CD14-positive monocyte (primary cell): ENCODE data around the gene PDE6C. TPM values are rescaled to one million over a fixed set of nuclear protein-coding genes. Genes with fewer than 3 reads are reported as not detected.

Experiments used
- DNase-seq, 3 donors: peaks; one replicate each; pipeline ENCODE4 v3.0.0-alpha.2; 2011 to 2022
- H2AFZ ChIP-seq: 2 replicates; pipeline ENCODE4 v1.6.0; 2012; ENCODE audit warnings: mild to moderate bottlenecking, low read depth, low read length, inconsistent platforms; ENCODE audit not compliant: insufficient read depth, poor library complexity, severe bottlenecking
- H3K27ac ChIP-seq, 2 donors: 1 replicate in 1 of 2; 2 replicates in 1 of 2; pipeline ENCODE4 v1.5.1; 2012 to 2013; ENCODE audit warnings: low read length in 2 of 2, control low read depth in 1 of 2, inconsistent platforms in 1 of 2, low read depth in 1 of 2, mild to moderate bottlenecking in 1 of 2
- H3K27me3 ChIP-seq, 2 donors: one replicate each; pipeline versions ENCODE4 v1.6.0 to v1.6.1; 2011 to 2013; ENCODE audit warnings: low read length in 2 of 2; ENCODE audit not compliant: control insufficient read depth in 2 of 2, insufficient read depth in 2 of 2
- H3K36me3 ChIP-seq, 2 donors: replicated peaks in 1 of 2; 1 replicate in 1 of 2; 2 replicates in 1 of 2; pipeline versions ENCODE4 v1.5.1 to v1.6.1; 2012 to 2013; ENCODE audit warnings: low read length in 2 of 2, control low read depth in 1 of 2, inconsistent platforms in 1 of 2, mild to moderate bottlenecking in 1 of 2; ENCODE audit not compliant: insufficient read depth in 2 of 2, control insufficient read depth in 1 of 2
- H3K4me1 ChIP-seq, 2 donors: 1 replicate in 1 of 2; 2 replicates in 1 of 2; pipeline versions ENCODE4 v1.5.1 to v1.6.1; 2012 to 2013; ENCODE audit warnings: low read length in 2 of 2, control low read depth in 1 of 2, inconsistent platforms in 1 of 2, mild to moderate bottlenecking in 1 of 2, moderate library complexity in 1 of 2; ENCODE audit not compliant: insufficient read depth in 2 of 2, control insufficient read depth in 1 of 2
- H3K4me2 ChIP-seq: replicated peaks from 2 replicates; pipeline ENCODE3; 2012; ENCODE audit warnings: low read length, moderate library complexity, mild to moderate bottlenecking; ENCODE audit not compliant: poor library complexity, severe bottlenecking; ENCODE audit errors: extremely low read depth
- H3K4me3 ChIP-seq, 3 experiments: fragments of 200-600 bp in 1 of 3; sonication (generic) in 1 of 3; replicated peaks in 1 of 3; 1 replicate in 2 of 3; 2 replicates in 1 of 3; pipeline ENCODE4 v1.5.1; 2011 to 2013; ENCODE audit warnings: low read length in 3 of 3, mild to moderate bottlenecking in 3 of 3, control low read depth in 2 of 3, low read depth in 2 of 3, inconsistent platforms in 1 of 3, moderate library complexity in 1 of 3
- H3K79me2 ChIP-seq: 2 replicates; pipeline ENCODE4 v1.6.0; 2012; ENCODE audit warnings: mild to moderate bottlenecking, control low read depth, inconsistent platforms, low read length, moderate library complexity; ENCODE audit not compliant: insufficient read depth
- H3K9ac ChIP-seq: 2 replicates; pipeline ENCODE4 v1.6.0; 2017; ENCODE audit warnings: low read length, mild to moderate bottlenecking; ENCODE audit not compliant: insufficient read depth, poor library complexity, severe bottlenecking
- H3K9me3 ChIP-seq, 2 donors: replicated peaks in 1 of 2; 1 replicate in 1 of 2; 2 replicates in 1 of 2; pipeline versions ENCODE4 v1.5.1 to v1.6.1; 2012 to 2013; ENCODE audit warnings: low read length in 2 of 2, control low read depth in 1 of 2; ENCODE audit not compliant: control insufficient read depth in 1 of 2, insufficient read depth in 1 of 2
- H4K20me1 ChIP-seq: 2 replicates; pipeline ENCODE4 v1.6.0; 2012; ENCODE audit warnings: mild to moderate bottlenecking, low read length, control low read depth, moderate library complexity; ENCODE audit not compliant: insufficient read depth
- H3K27ac Mint-ChIP-seq, 7 donors: one replicate each; pipeline ENCODE4 v1.8.0; 2020; ENCODE audit warnings: mild to moderate bottlenecking in 7 of 7, mixed read lengths in 7 of 7, moderate library complexity in 6 of 7, inconsistent platforms in 2 of 7
- H3K27me3 Mint-ChIP-seq, 3 donors: one replicate each; pipeline ENCODE4 v1.8.0; 2021 to 2022; ENCODE audit warnings: low read depth in 3 of 3, mild to moderate bottlenecking in 3 of 3, mixed read lengths in 3 of 3, moderate library complexity in 3 of 3, inconsistent platforms in 1 of 3
- H3K36me3 Mint-ChIP-seq, 2 donors: one replicate each; pipeline ENCODE4 v1.8.0; 2020; ENCODE audit warnings: mixed read lengths in 2 of 2, inconsistent platforms in 1 of 2, mild to moderate bottlenecking in 1 of 2
- H3K4me1 Mint-ChIP-seq: one replicate; pipeline ENCODE4 v1.8.0; 2020; ENCODE audit warnings: mild to moderate bottlenecking, mixed read lengths
- H3K4me3 Mint-ChIP-seq, 2 donors: one replicate each; pipeline ENCODE4 v1.8.0; 2020; ENCODE audit warnings: mild to moderate bottlenecking in 2 of 2, mixed read lengths in 2 of 2, moderate library complexity in 1 of 2
- H3K9me3 Mint-ChIP-seq, 7 donors: one replicate each; pipeline ENCODE4 v1.8.0; 2020 to 2022; ENCODE audit warnings: mixed read lengths in 7 of 7, mild to moderate bottlenecking in 6 of 7, moderate library complexity in 6 of 7, inconsistent platforms in 2 of 7
- CTCF ChIP-seq: fragments of 200-600 bp; IDR thresholded peaks from one replicate; pipeline ENCODE4 v1.8.0; 2022; ENCODE audit warnings: antibody characterized with exemption, mild to moderate bottlenecking
- WGBS: methylation state at CpG from one replicate; pipeline ENCODE4 v1.1.5; 2013; ENCODE audit warnings: missing lambda C conversion rate; ENCODE audit not compliant: insufficient coverage; 5-methylcytosine and 5-hydroxymethylcytosine counted together
- intact Hi-C, 2 donors: fragments of 100-400 bp; cut with micrococcal nuclease; formaldehyde crosslinking; loops; one replicate each; pipeline versions ENCODE4 v1.15.0 to v1.15.1; 2023
- polyA plus RNA-seq, 3 donors: library from polyadenylated mRNA; depleted of rRNA in 1 of 3; unstranded in 2 of 3; stranded (reverse) in 1 of 3; fragments of 300-500 nt in 2 of 3; fragments of >200 nt in 1 of 3; fragmentation: Illumina TruSeq in 2 of 3; gene quantifications; 1 replicate in 2 of 3; 2 replicates in 1 of 3; pipeline ENCODE4 v1.2.3, GENCODE V29; 2012 to 2021

The PDE6C gene
- polyA plus RNA-seq, 3 donors: not detected

- no peaks in the 10 kb centered on the region for H3K36me3 ChIP-seq
- H3K27me3 ChIP-seq: no peaks in the 10 kb centered on the region
- WGBS: 97% methylated on average over 4 of the region's 7 CpGs
- intact Hi-C loops: no loop called here
- no peak overlapping the region for H3K4me2 ChIP-seq
- Mint-ChIP-seq H3K4me1 (peaks cover 55% of the 10 kb centered on the region), H3K27ac (peak overlapping the region in 2 of 7 donors; percentile 10 to 69), H3K27me3 (peaks cover 1 to 2% (median 1%) of the 10 kb centered on the region in 3 donors), H3K4me3 (no peak overlapping the region), H3K36me3 (no peaks in the 10 kb centered on the region), H3K9me3 (no peaks in the 10 kb centered on the region)
- H3K4me1 ChIP-seq: peaks cover 38 to 53% of the 10 kb centered on the region in 2 donors
- no peak overlapping the region for H2AFZ ChIP-seq
- no peak overlapping the region for H3K27ac ChIP-seq
- no peak for TF ChIP-seq CTCF
- no peaks in the 10 kb centered on the region for H3K9me3 ChIP-seq
- no peak overlapping the region for H3K9ac ChIP-seq
- DNase-seq: no peak
- H3K4me3 ChIP-seq: no peak overlapping the region
- H4K20me1 ChIP-seq: no peaks in the 10 kb centered on the region
- no peaks in the 10 kb centered on the region for H3K79me2 ChIP-seq
These were observed 1.9 kb downstream of the PDE6C start for GRCh38 chr10:93614101-93614825.

GRCh38 chr10:93615576-93616235 lies 3.4 kb downstream of the PDE6C start:
- peak overlapping the region; percentile 80 for H3K4me2 ChIP-seq
- no peaks in the 10 kb centered on the region for H3K36me3 ChIP-seq
- no peaks in the 10 kb centered on the region for H3K79me2 ChIP-seq
- peak overlapping the region; percentile 55 to 78 for H3K27ac ChIP-seq
- H3K9me3 ChIP-seq: no peaks in the 10 kb centered on the region
- peaks cover 35 to 43% of the 10 kb centered on the region in 2 donors for H3K4me1 ChIP-seq
- no peak for TF ChIP-seq CTCF
- Mint-ChIP-seq H3K4me3 (peak overlapping the region; percentile 69 to 93), H3K27ac (peak overlapping the region; percentile 88 to 95 (median 90)), H3K9me3 (no peaks in the 10 kb centered on the region), H3K27me3 (peaks cover 1 to 4% (median 2%) of the 10 kb centered on the region in 3 donors), H3K36me3 (no peaks in the 10 kb centered on the region), H3K4me1 (peaks cover 44% of the 10 kb centered on the region)
- peak overlapping the region; percentile 23 to 72 (median 66) for H3K4me3 ChIP-seq
- intact Hi-C loops: no loop called here
- peak overlapping the region; percentile 28 for H3K9ac ChIP-seq
- H2AFZ ChIP-seq: peak overlapping the region; percentile 79
- no peaks in the 10 kb centered on the region for H4K20me1 ChIP-seq
- peak; percentile 25 to 33 (median 28) for DNase-seq
- no peaks in the 10 kb centered on the region for H3K27me3 ChIP-seq
- 0% methylated on average over 1 of the region's 9 CpGs for WGBS
